IMR-90 (cell line): ENCODE results near the gene SLC2A10. TPM values are rescaled to one million over a fixed set of nuclear protein-coding genes. Genes with fewer than 3 reads are reported as not detected.

ENCODE experiments used
- ATAC-seq: fragments of 200-7000 bp; cut with Tn5 transposase; 2 replicates; pipeline ENCODE4 v1.9.1; 2020; ENCODE audit warnings: low read depth, mild to moderate bottlenecking, moderate library complexity
- BruUV-seq: library from RNA; stranded (reverse); fragments of 400-500 nt; replicated peaks from 2 replicates; lab custom pipeline; 2021; lab: Mats Ljungman, UMichigan
- CTCF ChIA-PET: fragments of 300-600 bp; formaldehyde crosslinking; extraction: SDS; loops from one replicate; lab custom pipeline; 2021; ENCODE audit warnings: antibody characterized with exemption; lab: Yijun Ruan, JAX
- POLR2A ChIA-PET: fragments of 300-600 bp; sonication (Branson Sonifier 250); formaldehyde crosslinking; loops from one replicate; lab custom pipeline; 2022; ENCODE audit warnings: antibody characterized with exemption; ENCODE audit not compliant: unreplicated experiment; lab: Charles Lee
- DNase-seq: peaks from one replicate; pipeline ENCODE4 v3.0.0; 2013
- H2AFZ ChIP-seq: replicated peaks from 2 replicates; pipeline ENCODE3; 2013; ENCODE audit warnings: low read length, mild to moderate bottlenecking; ENCODE audit not compliant: poor library complexity
- H2AK5ac ChIP-seq: 2 replicates; pipeline ENCODE4 v1.6.1; 2013; ENCODE audit warnings: low read depth, low read length, inconsistent platforms
- H2AK9ac ChIP-seq: replicated peaks from 2 replicates; pipeline ENCODE3; 2013; ENCODE audit warnings: mild to moderate bottlenecking, low read depth, low read length, moderate library complexity; ENCODE audit not compliant: poor library complexity
- H2BK120ac ChIP-seq: 2 replicates; pipeline ENCODE4 v1.6.1; 2013; ENCODE audit warnings: low read depth, low read length, inconsistent platforms
- H2BK15ac ChIP-seq: 3 replicates; pipeline ENCODE4 v1.6.1; 2013; ENCODE audit warnings: low read depth, low read length, inconsistent platforms
- H2BK20ac ChIP-seq: 2 replicates; pipeline ENCODE4 v1.6.1; 2013; ENCODE audit warnings: low read depth, mild to moderate bottlenecking, inconsistent platforms, low read length, moderate library complexity
- H2BK5ac ChIP-seq: 2 replicates; pipeline ENCODE4 v1.6.1; 2013; ENCODE audit warnings: mild to moderate bottlenecking, low read depth, low read length, inconsistent platforms; ENCODE audit not compliant: poor library complexity, severe bottlenecking
- H3K14ac ChIP-seq: replicated peaks from 2 replicates; pipeline ENCODE4 v1.6.1; 2013; ENCODE audit warnings: low read depth, low read length, inconsistent platforms
- H3K18ac ChIP-seq: 2 replicates; pipeline ENCODE4 v1.6.1; 2013; ENCODE audit warnings: low read depth, low read length, control low read depth
- H3K23ac ChIP-seq: 2 replicates; pipeline ENCODE4 v1.6.1; 2013; ENCODE audit warnings: low read depth, low read length, inconsistent platforms
- H3K27ac ChIP-seq: 2 replicates; pipeline ENCODE4 v1.5.1; 2013; ENCODE audit warnings: mild to moderate bottlenecking, control low read depth, low read length; ENCODE audit not compliant: insufficient read depth
- H3K27me3 ChIP-seq: 2 replicates; pipeline ENCODE4 v1.6.1; 2013; ENCODE audit warnings: low read length; ENCODE audit not compliant: control insufficient read depth, insufficient read depth
- H3K36me3 ChIP-seq: 2 replicates; pipeline ENCODE4 v1.6.1; 2013; ENCODE audit warnings: low read length, mixed read lengths; ENCODE audit not compliant: control insufficient read depth, insufficient read depth
- H3K4ac ChIP-seq: 2 replicates; pipeline ENCODE4 v1.6.1; 2013; ENCODE audit warnings: low read depth, low read length, inconsistent platforms
- H3K4me1 ChIP-seq: 2 replicates; pipeline ENCODE4 v1.6.1; 2013; ENCODE audit warnings: low read length, mixed read lengths; ENCODE audit not compliant: control insufficient read depth, insufficient read depth
- H3K4me2 ChIP-seq: 2 replicates; pipeline ENCODE4 v1.6.1; 2013; ENCODE audit warnings: low read depth, mild to moderate bottlenecking, control low read depth, low read length, moderate library complexity
- H3K4me3 ChIP-seq: 2 replicates; pipeline ENCODE4 v1.5.1; 2013; ENCODE audit warnings: low read depth, mild to moderate bottlenecking, control low read depth, low read length, moderate library complexity; ENCODE audit not compliant: insufficient read depth
- H3K56ac ChIP-seq: 2 replicates; pipeline ENCODE4 v1.6.1; 2013; ENCODE audit warnings: low read length, inconsistent platforms; ENCODE audit not compliant: insufficient read depth; ENCODE audit errors: extremely low read depth
- H3K79me1 ChIP-seq, 2 experiments: 2 replicates each; pipeline ENCODE4 v1.6.1; 2013; ENCODE audit warnings: low read length in 2 of 2, inconsistent platforms in 1 of 2, low read depth in 1 of 2
- H3K9ac ChIP-seq: 2 replicates; pipeline ENCODE4 v1.6.1; 2013; ENCODE audit warnings: low read depth, low read length, control low read depth
- H3K9me1 ChIP-seq: 2 replicates; pipeline ENCODE4 v1.6.1; 2013; ENCODE audit warnings: low read length, inconsistent platforms; ENCODE audit not compliant: insufficient read depth
- H3K9me3 ChIP-seq: 2 replicates; pipeline ENCODE4 v1.6.1; 2013; ENCODE audit warnings: low read length; ENCODE audit not compliant: control insufficient read depth, insufficient read depth
- H4K20me1 ChIP-seq: 2 replicates; pipeline ENCODE4 v1.6.1; 2013; ENCODE audit warnings: low read length, inconsistent platforms; ENCODE audit not compliant: insufficient read depth
- H4K5ac ChIP-seq: 2 replicates; pipeline ENCODE4 v1.6.1; 2013; ENCODE audit warnings: mild to moderate bottlenecking, low read depth, low read length, control low read depth
- H4K8ac ChIP-seq, 2 experiments: 2 replicates each; pipeline ENCODE4 v1.6.1; 2013; ENCODE audit warnings: low read depth in 2 of 2, low read length in 2 of 2, control low read depth in 1 of 2, inconsistent platforms in 1 of 2
- H4K91ac ChIP-seq: 2 replicates; pipeline ENCODE4 v1.6.1; 2013; ENCODE audit warnings: low read depth, low read length, inconsistent platforms; ENCODE audit not compliant: insufficient read depth
- BHLHE40 ChIP-seq: fragments of 150-350 bp; IDR thresholded peaks from 2 replicates; pipeline ENCODE4 v1.6.1; 2016; ENCODE audit warnings: mild to moderate bottlenecking, low read depth, low read length
- CEBPB ChIP-seq: IDR thresholded peaks from 2 replicates; pipeline ENCODE4 v1.6.1; 2012; ENCODE audit warnings: low read depth, low read length, improper control_type of control experiment
- FOS ChIP-seq: fragments of 150-350 bp; IDR thresholded peaks from 2 replicates; pipeline ENCODE4 v1.6.1; 2016; ENCODE audit warnings: low read depth, low read length
- MXI1 ChIP-seq: IDR thresholded peaks from 2 replicates; pipeline ENCODE4 v1.6.1; 2012; ENCODE audit warnings: low read depth, mild to moderate bottlenecking, low read length, moderate library complexity, borderline replicate concordance
- RAD21 ChIP-seq: IDR thresholded peaks from 2 replicates; pipeline ENCODE4 v1.6.1; 2012; ENCODE audit warnings: low read length, improper control_type of control experiment
- SMC3 ChIP-seq: fragments of 150-350 bp; IDR thresholded peaks from 2 replicates; pipeline ENCODE4 v1.6.1; 2016; ENCODE audit warnings: low read depth, mild to moderate bottlenecking, antibody characterized with exemption, low read length, moderate library complexity
- WGBS, 2 experiments: methylation state at CpG; one replicate each; pipeline versions ENCODE4 v1.1.5 to v1.1.7; 2013; ENCODE audit warnings: missing lambda C conversion rate in 2 of 2; ENCODE audit not compliant: insufficient read length in 1 of 2; ENCODE audit errors: extremely low coverage in 2 of 2; 5-methylcytosine and 5-hydroxymethylcytosine counted together
- dilution Hi-C: fragments of 300-500 bp; cut with HindIII; formaldehyde crosslinking; loops from one replicate; pipeline ENCODE4 v1.14.3; 2018; ENCODE audit warnings: low sequenced_read_pairs; ENCODE audit not compliant: unreplicated experiment
- in situ Hi-C: fragments of 300-500 bp; cut with MboI; formaldehyde crosslinking; loops from 3 replicates; pipeline ENCODE4 v1.14.3; 2019; ENCODE audit warnings: low sequenced_read_pairs, inconsistent platforms, mixed read lengths
- intact Hi-C: fragments of 100-400 bp; cut with micrococcal nuclease; formaldehyde crosslinking; loops from 2 replicates; pipeline ENCODE4 v1.10.0; 2022
- polyA plus RNA-seq, 3 experiments: library from polyadenylated mRNA; depleted of rRNA; stranded (reverse); fragments of >200 nt; gene quantifications; 2 replicates each; pipeline ENCODE4 v1.2.3, GENCODE V29; 2012; ENCODE audit warnings: low replicate concordance in 1 of 3
- total RNA-seq: library from RNA; depleted of rRNA; stranded (reverse); fragments of >200 nt; gene quantifications from 2 replicates; pipeline ENCODE4 v1.2.3, GENCODE V29; 2012
- TF ChIP-seq, protein P1 (sequence below): fragments of 150-350 bp; IDR thresholded peaks from 2 replicates; pipeline ENCODE4 v1.6.1; 2016; ENCODE audit warnings: low read depth, mild to moderate bottlenecking, low read length, moderate library complexity, borderline replicate concordance
- TF ChIP-seq, protein P2 (sequence below): conservative IDR thresholded peaks from 2 replicates; pipeline ENCODE4 v1.5.1; 2012; ENCODE audit warnings: mild to moderate bottlenecking, low read depth, low read length, improper control_type of control experiment

The SLC2A10 gene
- total and polyA plus RNA-seq, 2 of the 4 experiments (the other 2 are of a cell fraction) = 15.2 to 22.0 TPM

DNA sequence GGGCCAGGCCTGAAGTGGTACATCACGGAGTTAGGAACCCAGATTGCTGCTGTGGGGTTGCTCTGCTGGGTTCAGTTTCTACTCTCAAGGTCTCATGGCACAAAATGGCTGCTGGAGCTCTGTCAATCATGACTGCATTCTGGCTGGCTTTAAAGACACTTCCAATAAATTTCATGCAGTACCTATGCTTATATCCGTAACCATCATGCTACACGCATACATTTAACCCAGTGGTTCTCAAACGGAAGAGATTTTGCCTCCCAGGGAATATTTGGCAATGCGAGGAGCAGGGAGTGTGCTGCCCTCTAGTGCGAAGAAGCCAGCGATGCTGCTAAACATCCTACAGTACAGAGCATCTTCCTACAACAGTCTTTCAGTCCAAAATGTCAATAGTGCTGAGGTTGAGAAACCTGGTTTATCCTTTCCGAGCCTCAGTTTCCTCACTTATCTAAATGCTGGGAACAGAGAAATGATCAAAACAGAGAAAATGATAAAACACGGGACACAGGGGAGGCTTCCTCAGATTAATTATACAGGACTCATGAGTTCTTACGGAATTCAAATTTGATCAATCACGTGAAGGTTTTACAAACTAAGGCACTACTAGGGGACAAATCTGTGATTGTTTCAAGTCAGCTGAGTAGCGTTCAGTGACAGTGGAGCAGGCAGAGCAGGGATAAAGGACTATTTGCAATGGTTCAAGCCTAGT is 9.6 kb upstream of the SLC2A10 start:
- no peak overlapping the region for H2BK15ac ChIP-seq
- ATAC-seq = peak; percentile 53
- no peak overlapping the region for H3K56ac ChIP-seq
- no peak overlapping the region for H3K4me3 ChIP-seq
- H3K14ac ChIP-seq = no peak overlapping the region
- peak overlapping the region in 1 of 2 experiments; percentile 3; a peak in 1 of 4 replicates for H4K8ac ChIP-seq
- TF ChIP-seq MXI1 (no peak), BHLHE40 (no peak), SMC3 (peak; percentile 62), CEBPB (peak; percentile 23; the same call in 1 of the 2 replicates), RAD21 (peak; percentile 76), FOS (no peak)
- TF ChIP-seq, protein P1, sequence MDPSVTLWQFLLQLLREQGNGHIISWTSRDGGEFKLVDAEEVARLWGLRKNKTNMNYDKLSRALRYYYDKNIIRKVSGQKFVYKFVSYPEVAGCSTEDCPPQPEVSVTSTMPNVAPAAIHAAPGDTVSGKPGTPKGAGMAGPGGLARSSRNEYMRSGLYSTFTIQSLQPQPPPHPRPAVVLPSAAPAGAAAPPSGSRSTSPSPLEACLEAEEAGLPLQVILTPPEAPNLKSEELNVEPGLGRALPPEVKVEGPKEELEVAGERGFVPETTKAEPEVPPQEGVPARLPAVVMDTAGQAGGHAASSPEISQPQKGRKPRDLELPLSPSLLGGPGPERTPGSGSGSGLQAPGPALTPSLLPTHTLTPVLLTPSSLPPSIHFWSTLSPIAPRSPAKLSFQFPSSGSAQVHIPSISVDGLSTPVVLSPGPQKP = no peak
- TF ChIP-seq, protein P2, sequence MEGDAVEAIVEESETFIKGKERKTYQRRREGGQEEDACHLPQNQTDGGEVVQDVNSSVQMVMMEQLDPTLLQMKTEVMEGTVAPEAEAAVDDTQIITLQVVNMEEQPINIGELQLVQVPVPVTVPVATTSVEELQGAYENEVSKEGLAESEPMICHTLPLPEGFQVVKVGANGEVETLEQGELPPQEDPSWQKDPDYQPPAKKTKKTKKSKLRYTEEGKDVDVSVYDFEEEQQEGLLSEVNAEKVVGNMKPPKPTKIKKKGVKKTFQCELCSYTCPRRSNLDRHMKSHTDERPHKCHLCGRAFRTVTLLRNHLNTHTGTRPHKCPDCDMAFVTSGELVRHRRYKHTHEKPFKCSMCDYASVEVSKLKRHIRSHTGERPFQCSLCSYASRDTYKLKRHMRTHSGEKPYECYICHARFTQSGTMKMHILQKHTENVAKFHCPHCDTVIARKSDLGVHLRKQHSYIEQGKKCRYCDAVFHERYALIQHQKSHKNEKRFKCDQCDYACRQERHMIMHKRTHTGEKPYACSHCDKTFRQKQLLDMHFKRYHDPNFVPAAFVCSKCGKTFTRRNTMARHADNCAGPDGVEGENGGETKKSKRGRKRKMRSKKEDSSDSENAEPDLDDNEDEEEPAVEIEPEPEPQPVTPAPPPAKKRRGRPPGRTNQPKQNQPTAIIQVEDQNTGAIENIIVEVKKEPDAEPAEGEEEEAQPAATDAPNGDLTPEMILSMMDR = peak; percentile 68
- H2AK5ac ChIP-seq = no peak overlapping the region
- in situ Hi-C loops = no loop called here
- no peak overlapping the region for H3K18ac ChIP-seq
- 27% methylated on average over 5 of the region's 12 CpGs; no CpG with 5 or more reads in 1 of the 2 experiments for WGBS, 2 experiments
- H3K4me1 ChIP-seq = peaks cover 11% of the 10 kb centered on the region
- CTCF ChIA-PET = no interaction called here
- H3K27ac ChIP-seq = no peak overlapping the region
- no peak overlapping the region for H3K9ac ChIP-seq
- no peak overlapping the region for H2BK5ac ChIP-seq
- no TSS peak for BruUV-seq
- POLR2A ChIA-PET = no interaction called here
- no peak overlapping the region for H2BK120ac ChIP-seq
- no peak overlapping the region for H3K4ac ChIP-seq
- H3K79me1 ChIP-seq = no peaks in the 10 kb centered on the region
- H3K27me3 ChIP-seq = no peaks in the 10 kb centered on the region
- H4K91ac ChIP-seq = no peak overlapping the region
- no peak overlapping the region for H4K5ac ChIP-seq
- H3K4me2 ChIP-seq = no peak overlapping the region
- dilution Hi-C loops = no loop called here
- intact Hi-C loops = no loop called here
- no peak overlapping the region for H3K23ac ChIP-seq
- peak; percentile 52 for DNase-seq
- peak overlapping the region; percentile 34 for H2AFZ ChIP-seq
- no peaks in the 10 kb centered on the region for H3K36me3 ChIP-seq
- H2AK9ac ChIP-seq = no peak overlapping the region
- H4K20me1 ChIP-seq = no peaks in the 10 kb centered on the region
- no peaks in the 10 kb centered on the region for H3K9me3 ChIP-seq
- no peak overlapping the region for H2BK20ac ChIP-seq
- H3K9me1 ChIP-seq = peaks cover 12% of the 10 kb centered on the region
